Posterior cingulate gyrus (tissue), 11 donors: ENCODE data around the gene TNFSF8.

Source experiments
- DNase-seq, 10 donors: peaks; one replicate each; pipeline versions ENCODE4 v3.0.0 to v3.0.0-alpha.2; 2020 to 2021; ENCODE audit warnings: mixed read lengths in 3 of 10
- intact Hi-C: fragments of 100-400 bp; cut with DNase I; formaldehyde crosslinking; loops from one replicate; pipeline ENCODE4 v1.15.1; 2023

The TNFSF8 gene

GRCh38 chr9:114937516-114937915 lies 7.1 kb upstream of the TNFSF8 start:
- DNase-seq: no peak
- intact Hi-C loops: no loop called here

GRCh38 chr9:114936581-114936980 lies 6.2 kb upstream of the TNFSF8 start:
- intact Hi-C loops: no loop called here
- no peak for DNase-seq

- no peak for DNase-seq
- intact Hi-C loops: no loop called here
Observed at GRCh38 chr9:114935119-114935518, 4.7 kb upstream of the TNFSF8 start.

GRCh38 chr9:114932502-114932901 lies 2.1 kb upstream of the TNFSF8 start:
- DNase-seq: no peak
- intact Hi-C loops: no loop called here

- no peak for DNase-seq
- intact Hi-C loops: no loop called here
Observed at GRCh38 chr9:114931407-114931806, 1.0 kb upstream of the TNFSF8 start.

GRCh38 chr9:114929201-114929600 lies 1.2 kb downstream of the TNFSF8 start:
- intact Hi-C loops: no loop called here
- DNase-seq: no peak

- intact Hi-C loops: no loop called here
- no peak for DNase-seq
Observed at GRCh38 chr9:114928671-114929070, 1.7 kb downstream of the TNFSF8 start.

- intact Hi-C loops: no loop called here
Observed at GRCh38 chr9:114928136-114928535, 2.3 kb downstream of the TNFSF8 start.

GRCh38 chr9:114925672-114926071 lies 4.7 kb downstream of the TNFSF8 start:
- intact Hi-C loops: no loop called here
- no peak for DNase-seq

More at GRCh38 chr9:114928136-114928535, 2.3 kb downstream of the TNFSF8 start:
- DNase-seq: no peak

- DNase-seq: no peak
Observed at GRCh38 chr9:114925039-114925438, 5.4 kb downstream of the TNFSF8 start.

GRCh38 chr9:114924327-114924726 lies 6.1 kb downstream of the TNFSF8 start:
- intact Hi-C loops: no loop called here
- DNase-seq: no peak

More at GRCh38 chr9:114925039-114925438, 5.4 kb downstream of the TNFSF8 start:
- intact Hi-C loops: no loop called here

GRCh38 chr9:114923918-114924317 lies 6.5 kb downstream of the TNFSF8 start:
- intact Hi-C loops: no loop called here
- no peak for DNase-seq

- intact Hi-C loops: no loop called here
- DNase-seq: no peak
Observed at GRCh38 chr9:114921171-114921570, 9.2 kb downstream of the TNFSF8 start.

- intact Hi-C loops: loop anchor here (10.0 kb wide), 1 partner anchor 605 kb away; no protein-coding TSS in a partner anchor
- no peak for DNase-seq
Observed at GRCh38 chr9:114919611-114920010, 10.8 kb downstream of the TNFSF8 start.

GRCh38 chr9:114916481-114916880 lies 13.9 kb downstream of the TNFSF8 start:
- intact Hi-C loops: loop anchor here (10.0 kb wide), 1 partner anchor 608 kb away; no protein-coding TSS in a partner anchor
- no peak for DNase-seq

GRCh38 chr9:114914139-114914538 lies 16.3 kb downstream of the TNFSF8 start:
- intact Hi-C loops: loop anchor here (10.0 kb wide), 1 partner anchor 611 kb away; no protein-coding TSS in a partner anchor
- no peak for DNase-seq

- DNase-seq: no peak
- intact Hi-C loops: loop anchor here (10.0 kb wide), 1 partner anchor 611 kb away; no protein-coding TSS in a partner anchor
Observed at GRCh38 chr9:114913656-114914055, 16.7 kb downstream of the TNFSF8 start.

GRCh38 chr9:114913217-114913616 lies 17.2 kb downstream of the TNFSF8 start:
- no peak for DNase-seq
- intact Hi-C loops: loop anchor here (10.0 kb wide), 1 partner anchor 612 kb away; no protein-coding TSS in a partner anchor

GRCh38 chr9:114911167-114911821 lies 19.1 kb downstream of the TNFSF8 start:
- DNase-seq: no peak
- intact Hi-C loops: loop anchor here (1.0 to 10.0 kb wide), 4 partner anchors 172 to 614 kb away; no protein-coding TSS in a partner anchor

GRCh38 chr9:114910541-114910940 lies 19.9 kb downstream of the TNFSF8 start:
- DNase-seq: peak in 2 of 10 donors; percentile 11 to 30
- intact Hi-C loops: loop anchor here (2.0 to 10.0 kb wide), 3 partner anchors 230 to 614 kb away; no protein-coding TSS in a partner anchor

GRCh38 chr9:114909661-114910060 lies 20.7 kb downstream of the TNFSF8 start:
- intact Hi-C loops: loop anchor here (1.0 to 10.0 kb wide), 5 partner anchors 225 to 615 kb away; no protein-coding TSS in a partner anchor
- DNase-seq: no peak
